Bronchial epithelial cell (primary cell): Measurements from ENCODE around the gene ELP4. TPM values are rescaled to one million over a fixed set of nuclear protein-coding genes. Genes with fewer than 3 reads are reported as not detected.
A peak's percentile ranks its signal among the peaks of the same experiment; 100 is the strongest.

ENCODE experiments used
- DNase-seq: peaks from one replicate; pipeline ENCODE4 v3.0.0-alpha.2; 2010; ENCODE audit warnings: low read depth
- FAIRE-seq: peaks from 2 replicates; lab custom pipeline; 2011; peaks lifted over from hg19 to GRCh38; lab: Jason Lieb, UNC
- H3K27me3 ChIP-seq: 2 replicates; pipeline ENCODE4 v1.5.1; 2011; ENCODE audit warnings: low read length; ENCODE audit not compliant: control insufficient read depth, insufficient read depth
- H3K36me3 ChIP-seq: 2 replicates; pipeline ENCODE4 v1.5.1; 2011; ENCODE audit warnings: low read length; ENCODE audit not compliant: control insufficient read depth, insufficient read depth
- H3K4me3 ChIP-seq: 2 replicates; pipeline ENCODE4 v1.5.1; 2011; ENCODE audit warnings: mild to moderate bottlenecking, low read depth, low read length, control low read depth
- total RNA-seq: library from RNA; depleted of rRNA; stranded (reverse); fragments of >200 nt; gene quantifications from 2 replicates; pipeline ENCODE4 v1.2.1, GENCODE V29; 2014
- TF ChIP-seq, protein P1 (sequence below): IDR thresholded peaks from 2 replicates; pipeline ENCODE4 v1.5.1; 2011; ENCODE audit warnings: mild to moderate bottlenecking, moderate library complexity, low read length, control low read depth, inconsistent platforms; ENCODE audit not compliant: insufficient read depth, severe bottlenecking

ELP4 gene
- total RNA-seq, 1 donor from 2014 or later, result 11.1 TPM

DNA sequence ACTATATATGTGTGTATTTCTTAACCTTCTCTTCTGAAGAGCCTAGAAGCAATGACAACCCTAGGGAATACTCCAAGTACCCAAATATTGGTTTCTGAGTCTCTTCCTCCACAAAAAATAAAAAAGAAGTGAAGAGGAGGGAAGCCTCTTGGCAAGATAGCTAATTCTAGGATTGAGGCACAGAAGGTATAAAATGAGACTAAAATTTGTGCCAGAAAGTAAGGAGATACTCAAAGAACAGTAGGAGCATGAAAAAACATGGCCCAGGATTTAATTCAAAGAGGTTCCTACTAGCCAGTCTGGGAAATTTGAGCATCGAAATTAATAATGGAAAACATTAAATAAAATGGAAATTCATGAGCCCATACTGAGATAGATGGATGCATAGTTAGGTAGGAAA is 189.5 kb downstream of the ELP4 start:
- no peak for DNase-seq
- TF ChIP-seq, protein P1, sequence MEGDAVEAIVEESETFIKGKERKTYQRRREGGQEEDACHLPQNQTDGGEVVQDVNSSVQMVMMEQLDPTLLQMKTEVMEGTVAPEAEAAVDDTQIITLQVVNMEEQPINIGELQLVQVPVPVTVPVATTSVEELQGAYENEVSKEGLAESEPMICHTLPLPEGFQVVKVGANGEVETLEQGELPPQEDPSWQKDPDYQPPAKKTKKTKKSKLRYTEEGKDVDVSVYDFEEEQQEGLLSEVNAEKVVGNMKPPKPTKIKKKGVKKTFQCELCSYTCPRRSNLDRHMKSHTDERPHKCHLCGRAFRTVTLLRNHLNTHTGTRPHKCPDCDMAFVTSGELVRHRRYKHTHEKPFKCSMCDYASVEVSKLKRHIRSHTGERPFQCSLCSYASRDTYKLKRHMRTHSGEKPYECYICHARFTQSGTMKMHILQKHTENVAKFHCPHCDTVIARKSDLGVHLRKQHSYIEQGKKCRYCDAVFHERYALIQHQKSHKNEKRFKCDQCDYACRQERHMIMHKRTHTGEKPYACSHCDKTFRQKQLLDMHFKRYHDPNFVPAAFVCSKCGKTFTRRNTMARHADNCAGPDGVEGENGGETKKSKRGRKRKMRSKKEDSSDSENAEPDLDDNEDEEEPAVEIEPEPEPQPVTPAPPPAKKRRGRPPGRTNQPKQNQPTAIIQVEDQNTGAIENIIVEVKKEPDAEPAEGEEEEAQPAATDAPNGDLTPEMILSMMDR, result no peak
- Histone ChIP-seq H3K4me3 (no peak overlapping the region), H3K36me3 (no peaks in the 10 kb centered on the region), H3K27me3 (no peaks in the 10 kb centered on the region)
- FAIRE-seq, result no peak

DNA sequence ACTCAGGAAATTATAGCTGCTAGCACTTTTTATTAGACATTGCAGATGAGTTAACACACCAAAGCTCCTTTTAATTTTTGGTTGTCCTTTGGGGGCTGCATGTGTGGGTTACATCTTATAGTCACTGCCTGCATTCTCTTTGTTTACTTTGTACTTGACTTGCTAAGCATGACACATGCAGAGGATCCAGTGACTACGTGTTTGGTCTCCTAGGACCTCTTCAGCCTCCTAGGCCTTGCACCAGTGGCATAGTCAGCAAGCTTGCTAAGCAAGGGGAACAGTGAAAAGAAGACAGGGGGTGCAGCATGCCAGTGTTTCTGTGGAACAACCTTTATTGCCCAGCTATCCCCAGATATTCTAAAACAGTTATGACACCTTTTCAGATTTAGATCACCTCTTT is 193.4 kb downstream of the ELP4 start:
- H3K36me3 ChIP-seq, result no peaks in the 10 kb centered on the region
- TF ChIP-seq, protein P1, result no peak
- DNase-seq (peak; percentile 70), FAIRE-seq (no peak)
- H3K27me3 ChIP-seq, result no peaks in the 10 kb centered on the region
- no peak overlapping the region for H3K4me3 ChIP-seq

DNA sequence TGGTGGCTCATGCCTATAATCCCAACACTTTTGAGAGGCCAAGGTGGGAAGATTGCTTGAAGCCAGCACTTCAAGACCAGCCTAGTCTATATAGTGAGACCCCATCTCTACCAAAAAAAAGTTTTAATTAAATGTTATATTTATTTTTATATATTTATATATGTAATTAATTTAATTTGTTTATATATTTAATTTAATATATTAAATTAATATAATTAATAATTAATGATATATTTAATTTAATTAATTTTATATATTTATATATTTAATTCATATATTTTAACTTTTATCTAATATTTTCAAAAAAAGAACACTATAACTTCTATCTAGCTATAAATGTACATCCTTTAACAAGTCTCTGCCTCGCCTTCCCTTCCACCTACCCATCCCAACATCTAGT is 196.8 kb downstream of the ELP4 start:
- DNase-seq (no peak), FAIRE-seq (no peak)
- H3K36me3 ChIP-seq, result no peaks in the 10 kb centered on the region
- H3K4me3 ChIP-seq, result no peak overlapping the region
- H3K27me3 ChIP-seq, result no peaks in the 10 kb centered on the region
- TF ChIP-seq, protein P1, result no peak

DNA sequence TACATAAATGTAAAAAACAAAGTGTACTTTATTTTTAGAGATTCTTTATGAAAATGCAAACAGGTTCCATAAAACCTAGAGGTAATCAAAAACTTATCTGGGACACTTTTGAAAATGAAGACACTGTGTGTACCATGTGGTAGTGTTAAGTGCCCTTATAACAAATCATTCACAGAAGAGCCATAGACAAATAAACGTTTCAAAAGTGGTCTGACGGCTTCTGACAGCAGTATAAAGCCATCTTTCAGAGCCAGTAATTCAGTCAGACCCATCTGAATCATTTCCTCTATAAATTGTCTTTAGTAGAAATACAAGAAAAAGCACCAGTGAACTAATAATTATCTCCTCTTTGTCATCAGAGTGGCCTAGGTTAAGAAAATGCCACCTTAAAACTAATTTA is 201.6 kb downstream of the ELP4 start:
- TF ChIP-seq, protein P1, result no peak
- DNase-seq (peak; percentile 18), FAIRE-seq (no peak)
- no peaks in the 10 kb centered on the region for H3K36me3 ChIP-seq
- H3K27me3 ChIP-seq, result no peaks in the 10 kb centered on the region
- no peak overlapping the region for H3K4me3 ChIP-seq

DNA sequence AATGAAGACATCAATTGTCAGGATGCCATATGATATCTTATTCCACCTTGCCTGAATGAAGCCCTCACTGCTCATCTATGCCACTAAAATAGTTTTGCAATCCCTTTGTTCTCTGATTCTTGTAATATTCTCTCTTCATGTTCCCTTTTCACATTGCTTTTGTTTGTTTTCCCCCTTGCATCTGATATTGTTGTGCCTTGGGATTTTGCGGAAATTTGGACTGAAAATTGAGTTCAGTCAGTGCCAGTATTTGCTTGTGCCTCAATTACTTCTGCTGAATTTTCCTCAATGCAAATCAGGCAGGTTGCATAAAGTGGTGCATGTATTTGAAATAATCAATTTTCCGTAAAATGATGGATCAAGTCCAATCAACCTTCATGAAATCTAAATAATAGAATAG is 203.3 kb downstream of the ELP4 start:
- FAIRE-seq, result no peak
- H3K27me3 ChIP-seq, result no peaks in the 10 kb centered on the region
- H3K36me3 ChIP-seq, result no peaks in the 10 kb centered on the region
- no peak for DNase-seq
- TF ChIP-seq, protein P1, result no peak
- no peak overlapping the region for H3K4me3 ChIP-seq

DNA sequence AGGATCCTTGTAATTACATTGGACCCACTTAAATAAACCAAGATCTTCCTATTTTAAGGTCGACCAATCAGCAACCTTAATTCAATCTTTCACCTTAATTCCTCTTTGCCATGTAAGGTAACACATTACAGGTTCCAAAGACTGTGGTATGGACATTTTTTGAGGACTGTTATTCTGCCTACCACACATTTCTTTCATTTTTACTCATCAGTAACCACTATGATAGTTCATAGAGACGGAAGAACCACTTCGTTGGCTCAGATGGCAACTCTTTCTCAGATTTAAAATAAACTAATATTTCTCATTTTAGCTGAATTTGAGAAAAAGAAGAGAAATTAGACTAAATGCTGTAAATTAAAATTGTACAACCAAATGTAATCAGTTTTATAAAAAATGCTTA is 205.3 kb downstream of the ELP4 start:
- FAIRE-seq, result no peak

More for the DNA sequence above, 205.3 kb downstream of the ELP4 start:
- DNase-seq, result no peak
- H3K36me3 ChIP-seq, result no peaks in the 10 kb centered on the region
- no peak overlapping the region for H3K4me3 ChIP-seq
- TF ChIP-seq, protein P1, result no peak
- no peaks in the 10 kb centered on the region for H3K27me3 ChIP-seq
